K562 (cell line): ENCODE measurements around the gene TFAP2E.

Source experiments
- EGR1 ChIP-seq: fragments of 450-650 bp; conservative IDR thresholded peaks from 2 replicates; pipeline ENCODE4 v1.6.1; 2017; ENCODE audit warnings: mild to moderate bottlenecking
- FOXK2 ChIP-seq, 2 experiments: fragments of 450-650 bp; IDR thresholded peaks in 1 of 2; conservative IDR thresholded peaks in 1 of 2; 2 replicates each; pipeline ENCODE4 v1.6.1; 2016; ENCODE audit warnings: low read depth in 2 of 2, mild to moderate bottlenecking in 1 of 2
- HCFC1 ChIP-seq: IDR thresholded peaks from 2 replicates; pipeline ENCODE4 v1.6.1; 2012; ENCODE audit warnings: low read depth, low read length, improper control_type of control experiment
- RAD21 ChIP-seq, 2 experiments: fragments of 250-450 bp in 1 of 2; fragments of 450-650 bp in 1 of 2; sonication (Bioruptor Pico) in 1 of 2; formaldehyde crosslinking in 1 of 2; IDR thresholded peaks in 1 of 2; conservative IDR thresholded peaks in 1 of 2; 2 replicates each; pipeline versions ENCODE4 v1.4.0 to v1.8.0; 2020 to 2022; ENCODE audit warnings: mild to moderate bottlenecking in 2 of 2, moderate library complexity in 1 of 2
- ZBTB11 ChIP-seq, 3 experiments: fragments of 200-800 bp in 1 of 3; fragments of 250-450 bp in 1 of 3; fragments of 450-650 bp in 1 of 3; sonication (Bioruptor Pico) in 1 of 3; sonication (Bioruptor generic) in 1 of 3; formaldehyde crosslinking in 1 of 3; IDR thresholded peaks; 2 replicates each; pipeline versions ENCODE4 v1.6.1 to v1.8.0; 2016 to 2022; ENCODE audit warnings: mild to moderate bottlenecking in 2 of 3, missing genetic modification characterization in 2 of 3, missing compliant biosample characterization in 1 of 3, moderate library complexity in 1 of 3

GRCh38 chr1:35570589-35571137, 2.5 kb upstream of the TFAP2E start:
- TF ChIP-seq FOXK2 (conservative IDR thresholded peaks at IDR 0.05 in 1 of 2, IDR thresholded peaks at IDR 0.05 in 1 of 2; ENCODE audit: low read depth in 2 of 2) (no peak), EGR1 (no peak), RAD21 (CRISPR knock-in tag; conservative IDR thresholded peaks at IDR 0.05 in 1 of 2, IDR thresholded peaks at IDR 0.05 in 1 of 2) (no peak), HCFC1 (no peak), ZBTB11 (CRISPR knock-in tag; IDR thresholded peaks at IDR 0.05) (no peak)
